GM19099 (cell line): ENCODE measurements around the gene LRRC8D.

Source experiments
- POLR2A ChIP-seq: IDR thresholded peaks from 3 replicates; pipeline ENCODE4 v1.6.1; 2011; ENCODE audit warnings: low read depth; ENCODE audit not compliant: insufficient read length; ENCODE audit errors: extremely low read depth

The LRRC8D gene

DNA sequence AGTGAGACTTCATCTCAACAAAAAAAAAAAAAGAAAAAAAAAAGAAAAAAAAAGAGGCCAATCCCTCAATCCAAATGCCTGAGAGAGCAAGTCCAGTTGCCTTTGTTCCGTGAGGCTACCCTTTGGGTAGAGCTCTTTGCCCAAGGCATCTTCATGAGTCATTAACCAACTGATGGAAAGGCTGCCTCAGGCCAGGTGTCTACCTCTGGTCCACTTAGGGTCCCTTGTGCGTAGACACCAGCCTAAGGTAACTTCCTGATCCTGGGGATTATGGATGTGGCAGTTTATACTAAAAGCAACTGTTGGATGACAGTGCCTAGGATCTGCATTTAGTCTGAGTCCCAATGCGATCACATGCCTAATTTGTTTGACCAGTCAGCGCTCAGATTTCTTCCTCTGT is 153.4 kb downstream of the LRRC8D start:
- TF ChIP-seq POLR2A, result no peak

DNA sequence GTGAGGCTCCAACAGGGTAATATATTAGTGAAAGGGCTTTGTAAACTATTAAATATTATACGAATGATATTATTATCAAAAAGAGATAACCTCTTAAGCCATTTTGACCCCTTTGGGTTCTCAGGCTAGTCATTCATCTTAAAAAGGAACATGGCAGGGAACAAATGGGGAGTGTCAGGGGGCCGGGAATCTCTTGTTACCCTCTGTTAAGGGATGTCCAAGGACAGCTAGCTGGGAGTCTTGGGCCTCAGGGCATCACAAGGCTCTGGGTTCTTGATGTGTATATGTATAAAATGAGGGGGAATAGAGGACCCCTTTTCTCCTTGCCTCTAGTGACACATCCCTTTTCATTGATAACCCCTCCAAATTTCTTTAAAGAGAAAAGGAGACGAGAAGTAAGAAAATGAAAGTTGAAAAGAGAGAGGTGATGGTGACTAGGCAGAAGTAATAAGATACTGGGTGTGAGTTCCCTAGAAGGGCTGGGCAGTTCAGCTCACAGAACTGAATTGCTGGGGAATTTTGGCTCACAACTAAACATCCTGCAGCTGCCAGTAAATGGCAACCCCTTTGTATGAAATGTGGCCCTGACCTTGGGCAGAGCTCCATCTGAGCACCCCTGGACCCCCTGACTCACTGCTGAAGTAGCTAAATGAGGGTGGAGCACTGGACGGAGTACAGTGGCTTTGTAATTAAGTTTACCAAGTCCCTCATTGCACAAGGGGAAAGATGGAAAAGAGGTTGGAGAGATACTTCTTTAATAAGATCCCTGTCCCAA is 154.1 kb downstream of the LRRC8D start:
- TF ChIP-seq POLR2A, result no peak

DNA sequence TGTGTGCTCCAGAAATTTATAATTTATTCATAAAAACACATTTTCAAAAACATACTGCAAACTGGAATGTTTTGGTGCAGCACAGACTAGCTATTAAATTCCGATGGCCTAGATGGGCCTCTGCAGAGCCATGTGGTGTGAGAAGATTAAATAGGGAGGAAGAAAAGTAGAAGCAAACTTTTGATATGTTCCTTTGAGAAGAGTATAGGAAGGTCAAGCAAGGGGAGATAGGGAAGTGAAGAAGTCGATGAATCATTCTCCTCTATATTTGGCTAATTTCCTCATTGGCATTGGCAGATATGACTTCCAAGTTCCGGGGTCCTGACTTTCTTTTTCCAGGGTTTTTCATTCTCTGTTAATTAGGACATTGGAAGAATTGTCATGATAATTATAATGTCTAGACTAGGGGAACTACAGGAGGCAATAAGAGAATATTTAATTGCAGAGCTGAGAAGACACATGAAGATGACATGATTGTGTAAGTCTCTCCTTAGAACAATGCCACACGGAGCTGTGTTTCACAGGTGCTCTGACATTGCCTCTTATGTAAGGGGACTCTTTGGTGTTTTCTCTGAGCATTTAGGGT is 154.8 kb downstream of the LRRC8D start:
- TF ChIP-seq POLR2A, result no peak

DNA sequence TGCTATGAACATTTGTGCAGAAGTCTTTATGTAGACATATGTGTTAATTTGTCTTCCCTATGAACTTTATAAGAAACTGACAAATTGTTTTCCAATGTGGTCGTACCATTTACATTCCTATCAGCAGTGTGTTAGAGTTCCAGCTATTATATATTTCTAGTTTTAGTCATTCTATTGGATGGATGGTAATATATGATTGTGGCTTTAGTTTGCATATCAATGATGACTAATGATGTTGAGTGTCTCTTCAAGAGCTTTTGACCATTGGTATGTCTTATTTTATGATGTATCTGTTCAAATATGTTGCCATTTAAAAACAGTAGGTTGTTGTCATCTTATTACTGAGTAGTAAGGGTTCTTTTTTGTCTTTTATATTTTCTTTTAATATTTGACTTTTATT is 157.9 kb downstream of the LRRC8D start:
- TF ChIP-seq POLR2A, result no peak

DNA sequence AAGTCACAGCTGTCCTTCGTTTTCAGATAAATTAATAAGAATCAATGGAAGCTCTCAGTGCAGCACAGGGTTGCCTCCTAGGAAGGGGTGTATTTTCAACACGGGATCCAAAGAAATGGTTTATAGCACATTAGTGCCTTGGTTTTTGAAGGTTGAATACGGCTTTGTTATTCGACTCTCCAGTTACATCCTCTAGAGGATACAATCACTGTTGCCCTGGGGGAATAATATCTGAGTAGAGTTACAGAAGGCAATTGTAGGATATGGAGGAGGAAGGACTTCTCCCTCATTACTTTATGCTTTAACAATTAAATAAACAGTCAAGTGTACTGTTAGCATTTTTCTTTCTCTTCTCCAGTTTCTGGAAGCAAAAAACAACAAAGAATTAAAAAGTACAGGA is 159.8 kb downstream of the LRRC8D start:
- TF ChIP-seq POLR2A, result no peak

DNA sequence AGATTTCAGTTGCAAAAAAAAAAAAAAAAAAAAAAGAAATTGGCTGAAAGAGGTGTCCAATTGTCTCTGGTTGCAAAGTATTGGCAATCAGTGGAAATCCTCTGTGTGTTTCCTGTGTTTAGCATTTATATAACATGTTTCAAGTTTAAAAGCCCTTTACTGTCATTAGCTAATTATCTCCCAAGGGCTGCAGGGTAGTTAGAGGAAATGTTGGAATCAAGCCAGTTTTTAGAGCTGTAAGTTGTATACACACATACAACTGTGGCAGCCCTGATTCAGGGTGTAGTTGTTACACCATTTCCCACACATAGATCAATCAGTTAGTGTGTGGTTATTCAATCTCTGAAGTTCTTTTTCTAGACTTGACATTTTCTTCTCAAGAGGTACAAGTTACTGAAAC is 165.2 kb downstream of the LRRC8D start:
- TF ChIP-seq POLR2A, result no peak
